CD14-positive monocyte (primary cell): ENCODE results near the gene MACROD2. TPM values are rescaled to one million over a fixed set of nuclear protein-coding genes. Genes with fewer than 3 reads are reported as not detected.

Experiments used
- DNase-seq, 3 donors: peaks; one replicate each; pipeline ENCODE4 v3.0.0-alpha.2; 2011 to 2022
- H2AFZ ChIP-seq: 2 replicates; pipeline ENCODE4 v1.6.0; 2012; ENCODE audit warnings: mild to moderate bottlenecking, low read depth, low read length, inconsistent platforms; ENCODE audit not compliant: insufficient read depth, poor library complexity, severe bottlenecking
- H3K27ac ChIP-seq, 2 donors: 1 replicate in 1 of 2; 2 replicates in 1 of 2; pipeline ENCODE4 v1.5.1; 2012 to 2013; ENCODE audit warnings: low read length in 2 of 2, control low read depth in 1 of 2, inconsistent platforms in 1 of 2, low read depth in 1 of 2, mild to moderate bottlenecking in 1 of 2
- H3K27me3 ChIP-seq, 2 donors: one replicate each; pipeline versions ENCODE4 v1.6.0 to v1.6.1; 2011 to 2013; ENCODE audit warnings: low read length in 2 of 2; ENCODE audit not compliant: control insufficient read depth in 2 of 2, insufficient read depth in 2 of 2
- H3K36me3 ChIP-seq, 2 donors: replicated peaks in 1 of 2; 1 replicate in 1 of 2; 2 replicates in 1 of 2; pipeline versions ENCODE4 v1.5.1 to v1.6.1; 2012 to 2013; ENCODE audit warnings: low read length in 2 of 2, control low read depth in 1 of 2, inconsistent platforms in 1 of 2, mild to moderate bottlenecking in 1 of 2; ENCODE audit not compliant: insufficient read depth in 2 of 2, control insufficient read depth in 1 of 2
- H3K4me1 ChIP-seq, 2 donors: 1 replicate in 1 of 2; 2 replicates in 1 of 2; pipeline versions ENCODE4 v1.5.1 to v1.6.1; 2012 to 2013; ENCODE audit warnings: low read length in 2 of 2, control low read depth in 1 of 2, inconsistent platforms in 1 of 2, mild to moderate bottlenecking in 1 of 2, moderate library complexity in 1 of 2; ENCODE audit not compliant: insufficient read depth in 2 of 2, control insufficient read depth in 1 of 2
- H3K4me2 ChIP-seq: replicated peaks from 2 replicates; pipeline ENCODE3; 2012; ENCODE audit warnings: low read length, moderate library complexity, mild to moderate bottlenecking; ENCODE audit not compliant: poor library complexity, severe bottlenecking; ENCODE audit errors: extremely low read depth
- H3K4me3 ChIP-seq, 3 experiments: fragments of 200-600 bp in 1 of 3; sonication (generic) in 1 of 3; replicated peaks in 1 of 3; 1 replicate in 2 of 3; 2 replicates in 1 of 3; pipeline ENCODE4 v1.5.1; 2011 to 2013; ENCODE audit warnings: low read length in 3 of 3, mild to moderate bottlenecking in 3 of 3, control low read depth in 2 of 3, low read depth in 2 of 3, inconsistent platforms in 1 of 3, moderate library complexity in 1 of 3
- H3K79me2 ChIP-seq: 2 replicates; pipeline ENCODE4 v1.6.0; 2012; ENCODE audit warnings: mild to moderate bottlenecking, control low read depth, inconsistent platforms, low read length, moderate library complexity; ENCODE audit not compliant: insufficient read depth
- H3K9ac ChIP-seq: 2 replicates; pipeline ENCODE4 v1.6.0; 2017; ENCODE audit warnings: low read length, mild to moderate bottlenecking; ENCODE audit not compliant: insufficient read depth, poor library complexity, severe bottlenecking
- H3K9me3 ChIP-seq, 2 donors: replicated peaks in 1 of 2; 1 replicate in 1 of 2; 2 replicates in 1 of 2; pipeline versions ENCODE4 v1.5.1 to v1.6.1; 2012 to 2013; ENCODE audit warnings: low read length in 2 of 2, control low read depth in 1 of 2; ENCODE audit not compliant: control insufficient read depth in 1 of 2, insufficient read depth in 1 of 2
- H4K20me1 ChIP-seq: 2 replicates; pipeline ENCODE4 v1.6.0; 2012; ENCODE audit warnings: mild to moderate bottlenecking, low read length, control low read depth, moderate library complexity; ENCODE audit not compliant: insufficient read depth
- H3K27ac Mint-ChIP-seq, 7 donors: one replicate each; pipeline ENCODE4 v1.8.0; 2020; ENCODE audit warnings: mild to moderate bottlenecking in 7 of 7, mixed read lengths in 7 of 7, moderate library complexity in 6 of 7, inconsistent platforms in 2 of 7
- H3K27me3 Mint-ChIP-seq, 3 donors: one replicate each; pipeline ENCODE4 v1.8.0; 2021 to 2022; ENCODE audit warnings: low read depth in 3 of 3, mild to moderate bottlenecking in 3 of 3, mixed read lengths in 3 of 3, moderate library complexity in 3 of 3, inconsistent platforms in 1 of 3
- H3K36me3 Mint-ChIP-seq, 2 donors: one replicate each; pipeline ENCODE4 v1.8.0; 2020; ENCODE audit warnings: mixed read lengths in 2 of 2, inconsistent platforms in 1 of 2, mild to moderate bottlenecking in 1 of 2
- H3K4me1 Mint-ChIP-seq: one replicate; pipeline ENCODE4 v1.8.0; 2020; ENCODE audit warnings: mild to moderate bottlenecking, mixed read lengths
- H3K4me3 Mint-ChIP-seq, 2 donors: one replicate each; pipeline ENCODE4 v1.8.0; 2020; ENCODE audit warnings: mild to moderate bottlenecking in 2 of 2, mixed read lengths in 2 of 2, moderate library complexity in 1 of 2
- H3K9me3 Mint-ChIP-seq, 7 donors: one replicate each; pipeline ENCODE4 v1.8.0; 2020 to 2022; ENCODE audit warnings: mixed read lengths in 7 of 7, mild to moderate bottlenecking in 6 of 7, moderate library complexity in 6 of 7, inconsistent platforms in 2 of 7
- CTCF ChIP-seq: fragments of 200-600 bp; IDR thresholded peaks from one replicate; pipeline ENCODE4 v1.8.0; 2022; ENCODE audit warnings: antibody characterized with exemption, mild to moderate bottlenecking
- WGBS: methylation state at CpG from one replicate; pipeline ENCODE4 v1.1.5; 2013; ENCODE audit warnings: missing lambda C conversion rate; ENCODE audit not compliant: insufficient coverage; 5-methylcytosine and 5-hydroxymethylcytosine counted together
- intact Hi-C, 2 donors: fragments of 100-400 bp; cut with micrococcal nuclease; formaldehyde crosslinking; loops; one replicate each; pipeline versions ENCODE4 v1.15.0 to v1.15.1; 2023
- polyA plus RNA-seq, 3 donors: library from polyadenylated mRNA; depleted of rRNA in 1 of 3; unstranded in 2 of 3; stranded (reverse) in 1 of 3; fragments of 300-500 nt in 2 of 3; fragments of >200 nt in 1 of 3; fragmentation: Illumina TruSeq in 2 of 3; gene quantifications; 1 replicate in 2 of 3; 2 replicates in 1 of 3; pipeline ENCODE4 v1.2.3, GENCODE V29; 2012 to 2021

MACROD2 gene
- polyA plus RNA-seq, 3 donors: 0.23 TPM; not detected in 2

- no peak overlapping the region for H3K27ac Mint-ChIP-seq
- intact Hi-C loops: no loop called here
- Histone ChIP-seq H3K9ac (no peak overlapping the region), H3K36me3 (no peaks in the 10 kb centered on the region), H3K27ac (no peak overlapping the region), H3K4me2 (no peak overlapping the region), H3K4me1 (no peaks in the 10 kb centered on the region), H3K9me3 (peaks cover 0 to 2% of the 10 kb centered on the region in 2 donors), H3K4me3 (no peak overlapping the region), H3K27me3 (no peaks in the 10 kb centered on the region), H3K79me2 (no peaks in the 10 kb centered on the region), H4K20me1 (no peaks in the 10 kb centered on the region), H2AFZ (no peak overlapping the region)
- DNase-seq: no peak
- TF ChIP-seq CTCF: no peak
- peaks cover 4 to 13% (median 7%) of the 10 kb centered on the region in 7 donors for H3K9me3 Mint-ChIP-seq
- no peaks in the 10 kb centered on the region for H3K4me1 Mint-ChIP-seq
- H3K36me3 Mint-ChIP-seq: no peaks in the 10 kb centered on the region
- no CpG with 5 or more reads among the region's 5 CpGs for WGBS
- H3K4me3 Mint-ChIP-seq: no peak overlapping the region
- H3K27me3 Mint-ChIP-seq: peaks cover 0 to 8% (median 3%) of the 10 kb centered on the region in 3 donors
Measured at GRCh38 chr20:15287329-15287728, 1292.0 kb downstream of the MACROD2 start.

- no peaks in the 10 kb centered on the region for H4K20me1 ChIP-seq
- no peaks in the 10 kb centered on the region for H3K36me3 ChIP-seq
- intact Hi-C loops: no loop called here
- no peak for DNase-seq
- H3K27ac Mint-ChIP-seq: no peak overlapping the region
- 100% methylated on average over 2 of the region's 3 CpGs for WGBS
- H3K9me3 Mint-ChIP-seq: peaks cover 0 to 10% (median 5%) of the 10 kb centered on the region in 7 donors
- H3K4me2 ChIP-seq: no peak overlapping the region
- H3K27ac ChIP-seq: no peak overlapping the region
- no peaks in the 10 kb centered on the region for H3K4me1 ChIP-seq
- H3K4me3 Mint-ChIP-seq: no peak overlapping the region
- no peaks in the 10 kb centered on the region for H3K27me3 ChIP-seq
- no peak overlapping the region for H2AFZ ChIP-seq
- H3K9ac ChIP-seq: no peak overlapping the region
- H3K4me3 ChIP-seq: no peak overlapping the region
- H3K79me2 ChIP-seq: no peaks in the 10 kb centered on the region
- H3K9me3 ChIP-seq: peaks cover 0 to 2% of the 10 kb centered on the region in 2 donors
- H3K36me3 Mint-ChIP-seq: no peaks in the 10 kb centered on the region
- no peak for TF ChIP-seq CTCF
- peaks cover 0 to 8% (median 3%) of the 10 kb centered on the region in 3 donors for H3K27me3 Mint-ChIP-seq
- H3K4me1 Mint-ChIP-seq: no peaks in the 10 kb centered on the region
Measured at GRCh38 chr20:15288106-15288505, 1292.8 kb downstream of the MACROD2 start.
